Measurements from ENCODE around the gene ODAD4.

DNA sequence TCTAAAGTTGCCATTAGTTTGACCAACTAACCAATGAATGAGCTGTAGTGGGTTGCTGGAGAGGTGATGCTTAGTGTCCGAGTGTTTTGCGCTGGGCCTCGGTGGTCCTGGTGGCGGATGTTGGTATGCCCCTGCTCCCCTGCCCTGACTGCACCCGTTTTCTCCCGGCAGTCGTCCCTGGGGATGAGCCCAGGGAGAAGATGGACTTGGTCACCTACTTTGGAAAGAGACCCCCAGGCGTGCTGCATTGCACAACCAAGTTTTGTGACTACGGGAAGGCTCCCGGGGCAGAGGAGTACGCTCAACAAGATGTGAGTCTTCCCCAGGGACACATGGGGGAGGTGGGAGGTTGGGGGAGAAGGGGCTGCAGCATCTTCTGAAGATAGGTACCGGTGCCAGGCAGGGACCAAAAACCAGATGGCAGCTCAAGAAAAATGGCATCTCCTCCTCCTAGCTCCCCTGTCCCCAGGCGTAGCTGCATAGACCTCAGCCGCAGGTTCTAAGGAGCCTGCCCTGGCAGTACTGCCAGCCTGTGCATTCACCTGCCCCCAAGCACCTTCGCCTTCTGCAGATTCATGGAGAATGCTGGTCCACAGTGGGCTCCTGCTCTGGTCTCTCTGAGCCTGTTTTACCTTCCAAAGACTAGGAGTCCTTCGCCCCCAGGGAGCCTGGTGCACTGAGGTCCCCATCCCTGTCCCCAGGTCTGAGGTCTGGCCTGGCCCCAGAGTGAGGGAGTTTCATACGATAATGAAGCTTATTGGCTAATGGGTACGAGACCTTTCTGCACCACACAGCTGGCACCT is 41.5 kb downstream of the ODAD4 start:
- TF ChIP-seq, protein P1, sequence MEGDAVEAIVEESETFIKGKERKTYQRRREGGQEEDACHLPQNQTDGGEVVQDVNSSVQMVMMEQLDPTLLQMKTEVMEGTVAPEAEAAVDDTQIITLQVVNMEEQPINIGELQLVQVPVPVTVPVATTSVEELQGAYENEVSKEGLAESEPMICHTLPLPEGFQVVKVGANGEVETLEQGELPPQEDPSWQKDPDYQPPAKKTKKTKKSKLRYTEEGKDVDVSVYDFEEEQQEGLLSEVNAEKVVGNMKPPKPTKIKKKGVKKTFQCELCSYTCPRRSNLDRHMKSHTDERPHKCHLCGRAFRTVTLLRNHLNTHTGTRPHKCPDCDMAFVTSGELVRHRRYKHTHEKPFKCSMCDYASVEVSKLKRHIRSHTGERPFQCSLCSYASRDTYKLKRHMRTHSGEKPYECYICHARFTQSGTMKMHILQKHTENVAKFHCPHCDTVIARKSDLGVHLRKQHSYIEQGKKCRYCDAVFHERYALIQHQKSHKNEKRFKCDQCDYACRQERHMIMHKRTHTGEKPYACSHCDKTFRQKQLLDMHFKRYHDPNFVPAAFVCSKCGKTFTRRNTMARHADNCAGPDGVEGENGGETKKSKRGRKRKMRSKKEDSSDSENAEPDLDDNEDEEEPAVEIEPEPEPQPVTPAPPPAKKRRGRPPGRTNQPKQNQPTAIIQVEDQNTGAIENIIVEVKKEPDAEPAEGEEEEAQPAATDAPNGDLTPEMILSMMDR (conservative IDR thresholded peaks at IDR 0.05; ENCODE audit: low read depth, low read length) = no peak
- TF ChIP-seq POLR2A (IDR thresholded peaks at IDR 0.05; ENCODE audit: low read depth, low read length) (no peak), NFE2L2 (IDR thresholded peaks at IDR 0.05; ENCODE audit: low read depth, low read length) (no peak), MAFK (IDR thresholded peaks at IDR 0.05; ENCODE audit: low read depth, low read length) (no peak), RFX5 (IDR thresholded peaks at IDR 0.05; ENCODE audit: low read depth, low read length) (no peak), RAD21 (IDR thresholded peaks at IDR 0.05; ENCODE audit: low read length) (no peak), FOS (IDR thresholded peaks at IDR 0.05; ENCODE audit: low read depth, low read length) (no peak), MAZ (IDR thresholded peaks at IDR 0.05; ENCODE audit: borderline replicate concordance, low read depth, low read length) (no peak), CEBPB (IDR thresholded peaks at IDR 0.05; ENCODE audit: low read depth, low read length) (no peak), BHLHE40 (IDR thresholded peaks at IDR 0.05; ENCODE audit: low read depth, low read length) (no peak), CHD1 (IDR thresholded peaks at IDR 0.05; ENCODE audit: low read depth, low read length) (no peak), RCOR1 (IDR thresholded peaks at IDR 0.05; ENCODE audit: insufficient replicate concordance, low read length) (no peak), MXI1 (IDR thresholded peaks at IDR 0.05; ENCODE audit: borderline replicate concordance, low read depth, low read length) (no peak)
- TF ChIP-seq, protein P2, sequence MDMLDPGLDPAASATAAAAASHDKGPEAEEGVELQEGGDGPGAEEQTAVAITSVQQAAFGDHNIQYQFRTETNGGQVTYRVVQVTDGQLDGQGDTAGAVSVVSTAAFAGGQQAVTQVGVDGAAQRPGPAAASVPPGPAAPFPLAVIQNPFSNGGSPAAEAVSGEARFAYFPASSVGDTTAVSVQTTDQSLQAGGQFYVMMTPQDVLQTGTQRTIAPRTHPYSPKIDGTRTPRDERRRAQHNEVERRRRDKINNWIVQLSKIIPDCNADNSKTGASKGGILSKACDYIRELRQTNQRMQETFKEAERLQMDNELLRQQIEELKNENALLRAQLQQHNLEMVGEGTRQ (IDR thresholded peaks at IDR 0.05; ENCODE audit: low read depth, low read length) = no peak
